Neural progenitor cell (in vitro differentiated cells): ENCODE measurements around the gene ERBB4. TPM values are rescaled to one million over a fixed set of nuclear protein-coding genes. Genes with fewer than 3 reads are reported as not detected.

Experiments used
- DNase-seq: peaks from one replicate; pipeline ENCODE4 v3.0.0-alpha.2; 2016; ENCODE audit warnings: low spot score
- H2AFZ ChIP-seq: fragments of 200-600 bp; sonication (generic); replicated peaks from 2 replicates; pipeline ENCODE4 v1.6.1; 2016; ENCODE audit warnings: antibody characterized with exemption
- H3F3A ChIP-seq: fragments of 200-600 bp; sonication (generic); 2 replicates; pipeline ENCODE4 v1.6.1; 2016; ENCODE audit warnings: antibody characterized with exemption, low read depth
- H3K27ac ChIP-seq: fragments of 200-600 bp; sonication (generic); 2 replicates; pipeline ENCODE4 v1.5.1; 2016; ENCODE audit warnings: mild to moderate bottlenecking
- H3K27me3 ChIP-seq: fragments of 200-600 bp; sonication (generic); 2 replicates; pipeline ENCODE4 v1.6.1; 2016; ENCODE audit warnings: mild to moderate bottlenecking, moderate library complexity
- H3K36me3 ChIP-seq: fragments of 200-600 bp; sonication (generic); 2 replicates; pipeline ENCODE4 v1.5.1; 2016
- H3K4me1 ChIP-seq: fragments of 200-600 bp; sonication (generic); 2 replicates; pipeline ENCODE4 v1.6.1; 2016; ENCODE audit warnings: mixed run types
- H3K4me2 ChIP-seq: fragments of 200-600 bp; sonication (generic); 2 replicates; pipeline ENCODE4 v1.6.1; 2016
- H3K4me3 ChIP-seq: fragments of 200-600 bp; sonication (generic); 2 replicates; pipeline ENCODE4 v1.5.1; 2016
- H3K79me2 ChIP-seq: fragments of 200-600 bp; sonication (generic); 2 replicates; pipeline ENCODE4 v1.6.1; 2016; ENCODE audit warnings: low read depth
- H3K9ac ChIP-seq: fragments of 200-600 bp; sonication (generic); 2 replicates; pipeline ENCODE4 v1.6.1; 2016
- H3K9me3 ChIP-seq: fragments of 200-600 bp; sonication (generic); 2 replicates; pipeline ENCODE4 v1.5.1; 2016; ENCODE audit warnings: low read depth
- H4K20me1 ChIP-seq: fragments of 200-600 bp; sonication (generic); 2 replicates; pipeline ENCODE4 v1.6.1; 2016; ENCODE audit warnings: low read depth
- H3K27ac Mint-ChIP-seq: 3 replicates; pipeline ENCODE4 v1.8.0; 2021; ENCODE audit warnings: mixed read lengths
- H3K27me3 Mint-ChIP-seq: 2 replicates; pipeline ENCODE4 v1.8.0; 2022; ENCODE audit warnings: low read depth, mild to moderate bottlenecking, inconsistent platforms, moderate library complexity, mixed read lengths; ENCODE audit not compliant: insufficient read depth
- H3K36me3 Mint-ChIP-seq: 3 replicates; pipeline ENCODE4 v1.8.0; 2021; ENCODE audit warnings: mixed read lengths
- H3K4me1 Mint-ChIP-seq: 3 replicates; pipeline ENCODE4 v1.8.0; 2021; ENCODE audit warnings: mixed read lengths
- H3K4me3 Mint-ChIP-seq: 3 replicates; pipeline ENCODE4 v1.8.0; 2021; ENCODE audit warnings: mild to moderate bottlenecking, moderate library complexity, mixed read lengths
- H3K9me3 Mint-ChIP-seq: 3 replicates; pipeline ENCODE4 v1.8.0; 2020; ENCODE audit warnings: mixed read lengths
- CTCF ChIP-seq: fragments of 200-600 bp; sonication (generic); IDR thresholded peaks from 2 replicates; pipeline ENCODE4 v1.5.1; 2017; ENCODE audit warnings: antibody characterized with exemption, mild to moderate bottlenecking
- EZH2 ChIP-seq: fragments of 200-600 bp; sonication (generic); IDR thresholded peaks from 2 replicates; pipeline ENCODE4 v1.6.1; 2017; ENCODE audit warnings: antibody characterized with exemption, mild to moderate bottlenecking, moderate library complexity
- EZH2phosphoT487 ChIP-seq: fragments of 200-600 bp; sonication (generic); IDR thresholded peaks from 2 replicates; pipeline ENCODE4 v1.6.1; 2017; ENCODE audit warnings: antibody characterized with exemption
- total RNA-seq: library from RNA; depleted of rRNA; stranded (reverse); fragments of >200 nt; gene quantifications from 2 replicates; pipeline ENCODE4 v1.2.3, GENCODE V29; 2015; ENCODE audit warnings: low replicate concordance

Gene ERBB4
- total RNA-seq, 1 donor from 2014 or later: 1.5 TPM

- DNase-seq: no peak
- Histone ChIP-seq H3K9me3 (no peaks in the 10 kb centered on the region), H3K9ac (no peak overlapping the region), H2AFZ (no peak overlapping the region), H3K27me3 (no peaks in the 10 kb centered on the region), H3K4me2 (no peak overlapping the region), H3K4me3 (no peak overlapping the region), H3K36me3 (no peaks in the 10 kb centered on the region), H3K27ac (no peak overlapping the region), H4K20me1 (no peaks in the 10 kb centered on the region), H3F3A (peaks cover 22% of the 10 kb centered on the region), H3K79me2 (no peaks in the 10 kb centered on the region), H3K4me1 (peaks cover 66% of the 10 kb centered on the region)
- Mint-ChIP-seq H3K4me1 (peaks cover 34% of the 10 kb centered on the region), H3K9me3 (no peaks in the 10 kb centered on the region), H3K27ac (no peak overlapping the region), H3K4me3 (no peak overlapping the region), H3K36me3 (peaks cover 3% of the 10 kb centered on the region), H3K27me3 (no peaks in the 10 kb centered on the region)
- TF ChIP-seq CTCF: no peak
- no peak for TF ChIP-seq EZH2phosphoT487
- TF ChIP-seq EZH2: no peak
These were observed 1131.5 kb downstream of the ERBB4 start for GRCh38 chr2:211407076-211407475.

GRCh38 chr2:211405036-211405435, 1133.6 kb downstream of the ERBB4 start:
- no peaks in the 10 kb centered on the region for H3K36me3 ChIP-seq
- Mint-ChIP-seq H3K9me3 (no peaks in the 10 kb centered on the region), H3K36me3 (peaks cover 4% of the 10 kb centered on the region), H3K27ac (no peak overlapping the region), H3K4me1 (peaks cover 37% of the 10 kb centered on the region), H3K27me3 (no peaks in the 10 kb centered on the region), H3K4me3 (no peak overlapping the region)
- H3K79me2 ChIP-seq: no peaks in the 10 kb centered on the region
- no peaks in the 10 kb centered on the region for H3K9me3 ChIP-seq
- no peaks in the 10 kb centered on the region for H3K27me3 ChIP-seq
- peaks cover 65% of the 10 kb centered on the region for H3K4me1 ChIP-seq
- TF ChIP-seq EZH2: no peak
- no peak for TF ChIP-seq EZH2phosphoT487
- TF ChIP-seq CTCF: no peak
- no peak overlapping the region for H3K9ac ChIP-seq
- H4K20me1 ChIP-seq: no peaks in the 10 kb centered on the region
- H3F3A ChIP-seq: peaks cover 22% of the 10 kb centered on the region
- no peak overlapping the region for H3K27ac ChIP-seq
- H3K4me2 ChIP-seq: peak overlapping the region; percentile 56
- DNase-seq: no peak
- no peak overlapping the region for H3K4me3 ChIP-seq
- no peak overlapping the region for H2AFZ ChIP-seq

GRCh38 chr2:211404098-211404497, 1134.5 kb downstream of the ERBB4 start:
- Histone ChIP-seq H3K4me3 (peak overlapping the region; percentile 6), H2AFZ (no peak overlapping the region), H3K9me3 (no peaks in the 10 kb centered on the region), H3F3A (peaks cover 22% of the 10 kb centered on the region), H3K36me3 (no peaks in the 10 kb centered on the region), H3K4me1 (peaks cover 56% of the 10 kb centered on the region), H3K4me2 (peak overlapping the region; percentile 56), H3K27me3 (no peaks in the 10 kb centered on the region), H3K27ac (peak overlapping the region; percentile 84), H4K20me1 (no peaks in the 10 kb centered on the region), H3K9ac (no peak overlapping the region), H3K79me2 (no peaks in the 10 kb centered on the region)
- H3K27me3 Mint-ChIP-seq: peaks cover 2% of the 10 kb centered on the region
- peaks cover 29% of the 10 kb centered on the region for H3K4me1 Mint-ChIP-seq
- TF ChIP-seq EZH2phosphoT487 (no peak), CTCF (no peak), EZH2 (no peak)
- H3K9me3 Mint-ChIP-seq: no peaks in the 10 kb centered on the region
- no peak overlapping the region for H3K4me3 Mint-ChIP-seq
- peak overlapping the region; percentile 15 for H3K27ac Mint-ChIP-seq
- H3K36me3 Mint-ChIP-seq: peaks cover 4% of the 10 kb centered on the region
- peak; percentile 82 for DNase-seq

- H3K27me3 ChIP-seq: no peaks in the 10 kb centered on the region
- Mint-ChIP-seq H3K27ac (no peak overlapping the region), H3K9me3 (no peaks in the 10 kb centered on the region), H3K36me3 (peaks cover 4% of the 10 kb centered on the region), H3K4me3 (no peak overlapping the region), H3K4me1 (peaks cover 20% of the 10 kb centered on the region), H3K27me3 (peaks cover 2% of the 10 kb centered on the region)
- H3K4me3 ChIP-seq: no peak overlapping the region
- no peaks in the 10 kb centered on the region for H3K36me3 ChIP-seq
- no peaks in the 10 kb centered on the region for H4K20me1 ChIP-seq
- H2AFZ ChIP-seq: no peak overlapping the region
- no peaks in the 10 kb centered on the region for H3K79me2 ChIP-seq
- peaks cover 22% of the 10 kb centered on the region for H3F3A ChIP-seq
- no peaks in the 10 kb centered on the region for H3K9me3 ChIP-seq
- no peak overlapping the region for H3K9ac ChIP-seq
- TF ChIP-seq CTCF (no peak), EZH2phosphoT487 (no peak), EZH2 (no peak)
- no peak overlapping the region for H3K4me2 ChIP-seq
- H3K27ac ChIP-seq: no peak overlapping the region
- DNase-seq: no peak
- peaks cover 41% of the 10 kb centered on the region for H3K4me1 ChIP-seq
These were observed 1137.3 kb downstream of the ERBB4 start for GRCh38 chr2:211401328-211401727.
